Bronchial epithelial cell (primary cell): ENCODE measurements around the gene TAPBPL. TPM values are rescaled to one million over a fixed set of nuclear protein-coding genes. Genes with fewer than 3 reads are reported as not detected.
A peak's percentile ranks its signal among the peaks of the same experiment; 100 is the strongest.

Experiments used
- DNase-seq: peaks from one replicate; pipeline ENCODE4 v3.0.0-alpha.2; 2010; ENCODE audit warnings: low read depth
- FAIRE-seq: peaks from 2 replicates; lab custom pipeline; 2011; peaks lifted over from hg19 to GRCh38; lab: Jason Lieb, UNC
- H3K27me3 ChIP-seq: 2 replicates; pipeline ENCODE4 v1.5.1; 2011; ENCODE audit warnings: low read length; ENCODE audit not compliant: control insufficient read depth, insufficient read depth
- H3K36me3 ChIP-seq: 2 replicates; pipeline ENCODE4 v1.5.1; 2011; ENCODE audit warnings: low read length; ENCODE audit not compliant: control insufficient read depth, insufficient read depth
- H3K4me3 ChIP-seq: 2 replicates; pipeline ENCODE4 v1.5.1; 2011; ENCODE audit warnings: mild to moderate bottlenecking, low read depth, low read length, control low read depth
- CTCF ChIP-seq: IDR thresholded peaks from 2 replicates; pipeline ENCODE4 v1.5.1; 2011; ENCODE audit warnings: mild to moderate bottlenecking, moderate library complexity, low read length, control low read depth, inconsistent platforms; ENCODE audit not compliant: insufficient read depth, severe bottlenecking
- total RNA-seq: library from RNA; depleted of rRNA; stranded (reverse); fragments of >200 nt; gene quantifications from 2 replicates; pipeline ENCODE4 v1.2.1, GENCODE V29; 2014

TAPBPL gene
- total RNA-seq, 1 donor from 2014 or later: 1.8 TPM

- Histone ChIP-seq H3K4me3 (no peak overlapping the region), H3K27me3 (no peaks in the 10 kb centered on the region), H3K36me3 (peaks cover 5% of the 10 kb centered on the region)
- FAIRE-seq: no peak
- DNase-seq: no peak
- TF ChIP-seq CTCF: no peak
Measured at GRCh38 chr12:6500466-6500865, 48.6 kb downstream of the TAPBPL start.

- Histone ChIP-seq H3K27me3 (no peaks in the 10 kb centered on the region), H3K4me3 (no peak overlapping the region), H3K36me3 (peaks cover 9% of the 10 kb centered on the region)
- TF ChIP-seq CTCF: no peak
- FAIRE-seq: no peak
- peak; percentile 53 for DNase-seq
Measured at GRCh38 chr12:6507102-6507998, 55.5 kb downstream of the TAPBPL start.

GRCh38 chr12:6508087-6508486 is 56.2 kb downstream of the TAPBPL start:
- DNase-seq: no peak
- FAIRE-seq: no peak
- no peak overlapping the region for H3K4me3 ChIP-seq
- no peak for TF ChIP-seq CTCF
- H3K36me3 ChIP-seq: peaks cover 10% of the 10 kb centered on the region
- H3K27me3 ChIP-seq: no peaks in the 10 kb centered on the region

Other genes starting within 250 kb of the TAPBPL start
- 15.3 and 23.4 TPM in 2 replicates for gene PLEKHG6, start 141.4 kb upstream of the TAPBPL start, total RNA-seq
- gene TNFRSF1A, start 110.0 kb upstream of the TAPBPL start, total RNA-seq: 26.9 and 47.0 TPM in 2 replicates
- 54.5 and 57.7 TPM in 2 replicates for gene SCNN1A, start 76.5 kb upstream of the TAPBPL start, total RNA-seq
- gene LTBR, start 67.9 kb upstream of the TAPBPL start, total RNA-seq: 55.8 and 60.6 TPM in 2 replicates
- not detected in 2 replicates for gene CD27, start 7.1 kb upstream of the TAPBPL start, total RNA-seq
- 0.26 and 3.1 TPM in 2 replicates for gene VAMP1, start 18.6 kb downstream of the TAPBPL start, total RNA-seq
- gene MRPL51, start 41.2 kb downstream of the TAPBPL start, total RNA-seq: 61.1 and 102 TPM in 2 replicates
- 14.7 and 17.9 TPM in 2 replicates for gene NCAPD2, start 42.1 kb downstream of the TAPBPL start, total RNA-seq
- gene GAPDH, start 82.5 kb downstream of the TAPBPL start, total RNA-seq: 5,048 and 6,753 TPM in 2 replicates
- gene IFFO1, start 104.0 kb downstream of the TAPBPL start, total RNA-seq: 0.51 and 0.53 TPM in 2 replicates
- gene NOP2, start 116.2 kb downstream of the TAPBPL start, total RNA-seq: 26.5 and 33.4 TPM in 2 replicates
- 107 and 121 TPM in 2 replicates for gene CHD4, start 155.3 kb downstream of the TAPBPL start, total RNA-seq
- gene LPAR5, start 183.9 kb downstream of the TAPBPL start, total RNA-seq: 2.1 and 4.1 TPM in 2 replicates
- gene ACRBP, start 195.4 kb downstream of the TAPBPL start, total RNA-seq: under 0.01 and 0.51 TPM in 2 replicates
- 15.3 and 22.0 TPM in 2 replicates for gene ING4, start 211.1 kb downstream of the TAPBPL start, total RNA-seq
- 5.3 and 7.0 TPM in 2 replicates for gene ZNF384, start 237.3 kb downstream of the TAPBPL start, total RNA-seq
- gene PIANP, start 248.8 kb downstream of the TAPBPL start, total RNA-seq: not detected in 2 replicates